GM12875 (cell line): Measurements from ENCODE around the gene BPIFB2.

ENCODE experiments used
- H3K4me3 ChIP-seq: one replicate; pipeline ENCODE4 v1.5.1; 2011; ENCODE audit warnings: low read depth, low read length, control low read depth
- CTCF ChIP-seq: IDR thresholded peaks from 2 replicates; pipeline ENCODE4 v1.5.1; 2011; ENCODE audit warnings: low read depth, mild to moderate bottlenecking, control low read depth, inconsistent platforms, low read length, moderate library complexity, borderline replicate concordance; ENCODE audit not compliant: insufficient read depth

The BPIFB2 gene

GRCh38 chr20:32978009-32978335, 29.5 kb upstream of the BPIFB2 start:
- no peak overlapping the region for H3K4me3 ChIP-seq
- TF ChIP-seq CTCF = no peak

DNA sequence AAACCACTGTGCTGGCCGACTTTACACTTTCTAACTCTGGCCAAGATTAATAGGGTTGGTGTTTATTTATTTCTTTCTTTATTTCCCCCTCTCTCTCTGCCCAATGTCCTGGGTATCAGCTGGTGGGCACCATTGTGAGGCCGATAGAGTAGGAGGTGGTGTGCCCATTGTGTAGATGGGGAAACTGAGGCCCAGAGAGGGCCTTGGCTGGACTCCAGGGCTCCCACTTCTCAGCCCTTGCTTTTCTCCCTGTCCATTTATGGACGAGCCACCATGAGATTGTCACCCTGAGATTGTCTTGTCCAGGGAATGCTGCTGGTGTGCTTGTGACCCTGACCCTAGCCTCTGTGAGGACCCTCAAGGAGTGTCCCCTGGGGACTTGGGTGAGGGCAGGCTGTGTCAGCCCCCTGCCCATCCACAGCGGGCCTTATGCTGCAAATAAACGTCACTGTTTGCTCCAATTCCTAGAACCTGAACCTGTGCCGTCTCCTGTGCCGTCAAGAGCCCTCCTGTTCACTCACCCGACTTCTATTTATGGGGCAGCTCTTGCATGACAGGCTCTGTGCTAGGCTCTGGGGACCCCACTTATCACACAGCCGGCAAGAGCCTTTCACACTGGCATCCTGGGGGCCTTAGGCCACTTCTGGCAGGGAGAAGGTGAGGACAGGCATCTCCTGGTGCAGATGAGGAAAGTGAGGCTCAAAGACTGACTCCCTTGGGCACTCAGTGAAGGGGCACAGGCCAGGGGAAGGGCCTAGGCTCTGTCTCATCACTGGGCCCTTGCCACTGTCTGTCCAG, 28.1 kb upstream of the BPIFB2 start:
- H3K4me3 ChIP-seq = no peak overlapping the region
- no peak for TF ChIP-seq CTCF

DNA sequence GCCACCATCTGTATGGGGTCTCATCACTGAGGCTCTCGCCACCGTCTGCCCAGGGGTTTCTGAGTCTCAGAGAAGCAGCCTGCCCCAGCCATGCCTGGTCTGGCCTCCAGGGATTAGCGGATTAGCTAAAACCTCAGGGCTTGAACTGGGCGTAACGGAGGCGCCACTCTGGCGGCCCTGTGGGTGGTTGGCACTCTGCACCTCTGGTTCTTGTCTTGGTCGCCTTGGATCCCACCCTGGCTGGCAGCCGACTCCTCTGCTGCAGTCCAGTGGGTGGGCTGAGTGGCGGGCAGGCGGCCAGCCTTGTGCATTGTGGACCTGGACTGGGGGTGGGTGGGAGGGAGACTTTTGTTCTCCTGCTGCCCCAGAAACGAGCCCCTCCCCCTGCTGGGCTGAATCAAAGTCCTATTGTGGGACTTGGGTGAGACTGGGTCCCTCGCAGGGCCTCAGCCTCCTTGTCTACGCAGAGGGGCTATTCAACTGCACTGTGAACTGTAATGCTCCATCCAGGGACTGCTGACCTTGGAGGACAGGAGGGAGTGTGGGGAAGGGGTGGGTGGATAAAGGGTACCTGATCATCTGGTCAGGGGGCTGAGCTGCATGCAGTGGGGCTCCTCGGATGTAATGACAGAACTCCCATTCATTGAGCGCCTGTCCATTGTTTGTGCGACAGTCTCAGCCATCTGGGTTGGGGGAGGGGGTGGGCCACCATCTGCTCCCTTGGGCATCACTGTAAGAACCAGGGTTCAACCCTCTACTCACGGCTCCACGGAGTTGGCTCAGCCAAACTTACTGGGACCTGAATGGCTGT, 27.2 kb upstream of the BPIFB2 start:
- no peak for TF ChIP-seq CTCF
- no peak overlapping the region for H3K4me3 ChIP-seq

- TF ChIP-seq CTCF = no peak
- no peak overlapping the region for H3K4me3 ChIP-seq
These were observed 26.5 kb upstream of the BPIFB2 start for GRCh38 chr20:32980990-32981389.

- TF ChIP-seq CTCF = no peak
- no peak overlapping the region for H3K4me3 ChIP-seq
These were observed 24.7 kb upstream of the BPIFB2 start for GRCh38 chr20:32982617-32983458.

GRCh38 chr20:32983459-32984112, 23.9 kb upstream of the BPIFB2 start:
- no peak for TF ChIP-seq CTCF
- H3K4me3 ChIP-seq = no peak overlapping the region
